Upper lobe of left lung (tissue), 6 donors: ENCODE measurements around the gene GPAT2. TPM values are rescaled to one million over a fixed set of nuclear protein-coding genes. Genes with fewer than 3 reads are reported as not detected.
A peak's percentile ranks its signal among the peaks of the same experiment; 100 is the strongest.
"Not testable (repeated sequence)": the region's sequence is repeated elsewhere in the genome, so short reads cannot be mapped to it uniquely, and the experiment has no call there.

Source experiments
- ATAC-seq, 2 donors: fragments of 200-7000 bp; cut with Tn5 transposase; one replicate each; pipeline ENCODE4 v1.9.1; 2022; ENCODE audit warnings: mild to moderate bottlenecking in 2 of 2, moderate library complexity in 2 of 2; ENCODE audit not compliant: low FRiP score in 2 of 2
- DNase-seq, 2 donors: peaks; one replicate each; pipeline ENCODE4 v3.0.0-alpha.2; 2019 to 2020
- H3K27ac ChIP-seq, 4 donors: fragments of 200-600 bp; sonication (generic); one replicate each; pipeline ENCODE4 v1.5.1; 2016 to 2019
- H3K27me3 ChIP-seq, 4 donors: fragments of 200-600 bp; sonication (generic); one replicate each; pipeline ENCODE4 v1.5.1; 2017 to 2019
- H3K36me3 ChIP-seq, 4 donors: fragments of 200-600 bp; sonication (generic); one replicate each; pipeline ENCODE4 v1.5.1; 2016 to 2019
- H3K4me1 ChIP-seq, 4 donors: fragments of 200-600 bp; sonication (generic); one replicate each; pipeline ENCODE4 v1.5.1; 2018 to 2019
- H3K4me3 ChIP-seq, 4 donors: fragments of 200-600 bp; sonication (generic); one replicate each; pipeline ENCODE4 v1.5.1; 2017 to 2019; ENCODE audit warnings: mild to moderate bottlenecking in 2 of 4, moderate library complexity in 1 of 4
- H3K9me3 ChIP-seq, 4 donors: fragments of 200-600 bp; sonication (generic); one replicate each; pipeline ENCODE4 v1.5.1; 2018 to 2019
- CTCF ChIP-seq, 6 experiments: fragments of 450-650 bp in 4 of 6; fragments of 200-600 bp in 2 of 6; sonication (generic) in 2 of 6; IDR thresholded peaks; one replicate each; pipeline ENCODE4 v1.5.1; 2016 to 2019; ENCODE audit warnings: antibody characterized with exemption in 6 of 6
- POLR2A ChIP-seq, 4 donors: fragments of 450-650 bp; IDR thresholded peaks; one replicate each; pipeline ENCODE4 v1.5.1; 2016 to 2017; ENCODE audit warnings: antibody characterized with exemption in 4 of 4, mild to moderate bottlenecking in 2 of 4
- POLR2AphosphoS5 ChIP-seq, 2 donors: sonication (generic); formaldehyde crosslinking; IDR thresholded peaks; one replicate each; pipeline ENCODE4 v1.5.1; 2017; ENCODE audit warnings: antibody characterized with exemption in 2 of 2
- WGBS, 2 donors: methylation state at CpG; one replicate each; pipeline ENCODE4 v1.1.5; 2017 to 2018; 5-methylcytosine and 5-hydroxymethylcytosine counted together
- total RNA-seq, 6 donors: library from RNA; depleted of rRNA in 4 of 6; stranded (reverse); fragments of >200 nt in 4 of 6; gene quantifications; one replicate each; pipeline versions ENCODE4 v1.1.0 to v1.2.1, GENCODE V29; 2016 to 2021
- donor health status: DM: no; HTN: no; CAD: no; lungs with moderate emphysema.
- donor health status: DM: no; HTN: yes; CAD: no; lungs with severe emphysema.

Gene GPAT2
- total RNA-seq, 6 donors from 2014 or later = 0.10 to 8.9 (median 3.5) TPM; not detected in 1

GRCh38 chr2:96010320-96011128, 24.2 kb downstream of the GPAT2 start:
- not testable (repeated sequence) for H3K27me3 ChIP-seq, H3K36me3 ChIP-seq, H3K9me3 ChIP-seq, H3K4me1 ChIP-seq
- H3K27ac ChIP-seq = peak overlapping the region; percentile 48 to 80 (median 71)
- TF ChIP-seq POLR2AphosphoS5 (IDR thresholded peaks at IDR 0.05) (peak in 1 of 2 donors; percentile 43), POLR2A (IDR thresholded peaks at IDR 0.05) (peak in 1 of 4 donors; percentile 63)
- ATAC-seq (peak; percentile 98 to 99), DNase-seq (peak; percentile 99)
- WGBS, 2 donors = 8% methylated on average over 2 of the region's 65 CpGs; no CpG with 5 or more reads in 1 of the 2 donors
- H3K4me3 ChIP-seq = peak overlapping the region; percentile 37 to 61 (median 48)

GRCh38 chr2:96009833-96010232, 24.9 kb downstream of the GPAT2 start:
- 0 to 13% methylated on average over 1 to 10 of the region's 10 CpGs for WGBS, 2 donors
- DNase-seq (peak in 1 of 2 donors; percentile 45), ATAC-seq (peak; percentile 12 to 72)
- Histone ChIP-seq H3K4me3 (peak overlapping the region in 3 of 4 donors; percentile 39 to 61 (median 57)), H3K27ac (peak overlapping the region; percentile 48 to 80 (median 71))
- not testable (repeated sequence) for H3K27me3 ChIP-seq, H3K4me1 ChIP-seq, H3K36me3 ChIP-seq, H3K9me3 ChIP-seq

- not testable (repeated sequence) for H3K9me3 ChIP-seq, H3K4me3 ChIP-seq, H3K36me3 ChIP-seq, H3K27me3 ChIP-seq, ATAC-seq, H3K27ac ChIP-seq, H3K4me1 ChIP-seq
- WGBS, 2 donors = 84 to 85% methylated on average over 6 of the region's 6 CpGs
- DNase-seq = peak in 1 of 2 donors; percentile 22
Observed at GRCh38 chr2:96008051-96008450, 26.7 kb downstream of the GPAT2 start.

- H3K36me3 ChIP-seq, DNase-seq, H3K27me3 ChIP-seq, ATAC-seq, H3K27ac ChIP-seq, H3K4me1 ChIP-seq, H3K4me3 ChIP-seq, H3K9me3 ChIP-seq: not testable (repeated sequence)
- 87 to 97% methylated on average over 5 of the region's 5 CpGs for WGBS, 2 donors
Observed at GRCh38 chr2:96006248-96006647, 28.5 kb downstream of the GPAT2 start.

GRCh38 chr2:95992520-95993272, 42.0 kb downstream of the GPAT2 start:
- Histone ChIP-seq H3K4me3 (peak overlapping the region; percentile 58 to 79 (median 74)), H3K27ac (peak overlapping the region; percentile 79 to 92 (median 87))
- TF ChIP-seq POLR2A (IDR thresholded peaks at IDR 0.05) (peak in 1 of 4 donors; percentile 4), CTCF (IDR thresholded peaks at IDR 0.05) (peak; percentile 57 to 98 (median 92))
- ATAC-seq (peak; percentile 96 to 98), DNase-seq (peak; percentile 59 to 88)
- H3K27me3 ChIP-seq, H3K9me3 ChIP-seq, H3K4me1 ChIP-seq, H3K36me3 ChIP-seq: not testable (repeated sequence)
- WGBS, 2 donors = 5 to 10% methylated on average over 13 to 25 of the region's 34 CpGs

GRCh38 chr2:95992102-95992501, 42.6 kb downstream of the GPAT2 start:
- not testable (repeated sequence) for H3K27me3 ChIP-seq, H3K36me3 ChIP-seq, H3K4me1 ChIP-seq, H3K9me3 ChIP-seq
- ATAC-seq = peak in 1 of 2 donors; percentile 88
- Histone ChIP-seq H3K4me3 (peak overlapping the region in 3 of 4 donors; percentile 58 to 79 (median 71)), H3K27ac (peak overlapping the region; percentile 79 to 92 (median 87))
- peak in 1 of 2 donors; percentile 83 for DNase-seq
- no CpG with 5 or more reads among the region's 39 CpGs for WGBS, 2 donors

GRCh38 chr2:95991351-95992094, 43.2 kb downstream of the GPAT2 start, which contains the start of gene ANKRD36C:
Gene ANKRD36C (minus strand): TSS chr2:95991824. CDS start chr2:95991708, 116 bp downstream.
- ATAC-seq (peak; percentile 96 to 97), DNase-seq (peak; percentile 25 to 42)
- not testable (repeated sequence) for H3K9me3 ChIP-seq, H3K4me1 ChIP-seq, H3K36me3 ChIP-seq, H3K27me3 ChIP-seq
- Histone ChIP-seq H3K27ac (peak within 1 kb of the TSS; percentile 79 to 92 (median 87)), H3K4me3 (peak within 1 kb of the TSS; percentile 58 to 79 (median 74))
- TF ChIP-seq POLR2A (IDR thresholded peaks at IDR 0.05) = peak in 1 of 4 donors; percentile 46
- TF ChIP-seq POLR2AphosphoS5 (IDR thresholded peaks at IDR 0.05) = peak in 1 of 2 donors; percentile 28
- WGBS, 2 donors = 0 to 6% methylated on average over 11 to 21 of the region's 56 CpGs

GRCh38 chr2:95990884-95991283, 43.8 kb downstream of the GPAT2 start:
- H3K36me3 ChIP-seq, ATAC-seq, H3K9me3 ChIP-seq, H3K27me3 ChIP-seq, H3K4me1 ChIP-seq: not testable (repeated sequence)
- H3K4me3 ChIP-seq = peak overlapping the region in 3 of 4 donors; percentile 58 to 79 (median 71)
- H3K27ac ChIP-seq = peak overlapping the region in 2 of 4 donors; percentile 83 to 92
- 6 to 11% methylated on average over 5 of the region's 6 CpGs for WGBS, 2 donors
- DNase-seq = peak in 1 of 2 donors; percentile 2
